HG03064 (cell line): ENCODE results near the gene CCNL2.
"Not testable (repeated sequence)": the region's sequence is repeated elsewhere in the genome, so short reads cannot be mapped to it uniquely, and the experiment has no call there.

Experiments
- ATAC-seq: cut with Tn5 transposase; IDR thresholded peaks from one replicate; pipeline ENCODE4 v1.9.1; 2021; ENCODE audit warnings: low read depth; ENCODE audit not compliant: unreplicated experiment

Gene CCNL2

GRCh38 chr1:1377540-1378205 lies 21.5 kb downstream of the CCNL2 start:
- ATAC-seq = no peak

DNA sequence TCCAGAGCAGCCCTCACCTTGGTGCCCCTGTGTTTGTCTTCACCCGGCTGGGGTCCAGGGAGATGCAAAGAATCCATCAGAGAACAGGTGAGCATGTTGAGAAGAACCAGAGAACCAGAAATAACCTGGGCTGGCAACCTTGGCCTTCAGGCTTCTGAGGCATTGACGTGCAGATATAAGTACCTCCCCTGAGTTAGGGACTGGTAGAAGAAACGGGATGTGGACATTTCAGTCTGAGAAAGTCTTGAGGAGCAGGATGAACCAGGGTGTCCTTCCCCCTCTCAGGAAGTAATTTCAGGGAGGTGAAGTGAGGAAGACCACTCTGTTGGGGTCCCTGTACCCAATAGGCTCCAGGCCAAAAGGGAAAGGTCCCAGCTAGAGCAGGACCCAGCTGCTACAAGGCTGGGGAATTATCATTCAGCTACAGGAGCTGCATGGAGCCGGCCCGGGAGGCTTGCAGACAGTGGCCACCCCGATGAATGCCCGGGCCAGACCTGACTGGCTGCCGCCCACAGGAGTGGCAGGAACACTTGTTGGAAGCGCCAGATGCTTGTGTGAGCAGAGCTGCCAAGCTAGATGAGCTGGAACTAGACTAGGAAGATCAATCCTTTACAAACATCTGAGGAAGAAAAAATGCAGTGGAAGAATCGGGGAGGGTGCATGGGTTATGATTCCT lies 22.4 kb downstream of the CCNL2 start:
- ATAC-seq = no peak

GRCh38 chr1:1374929-1375662 lies 24.0 kb downstream of the CCNL2 start, which contains the start of gene AURKAIP1:
AURKAIP1 (minus strand) TSS chr1:1375207; CDS start chr1:1374756, 451 bp downstream.
- ATAC-seq = peak; percentile 86

GRCh38 chr1:1374589-1374928 lies 24.6 kb downstream of the CCNL2 start:
- ATAC-seq = no peak

GRCh38 chr1:1373815-1374588 lies 25.1 kb downstream of the CCNL2 start:
- ATAC-seq = no peak

DNA sequence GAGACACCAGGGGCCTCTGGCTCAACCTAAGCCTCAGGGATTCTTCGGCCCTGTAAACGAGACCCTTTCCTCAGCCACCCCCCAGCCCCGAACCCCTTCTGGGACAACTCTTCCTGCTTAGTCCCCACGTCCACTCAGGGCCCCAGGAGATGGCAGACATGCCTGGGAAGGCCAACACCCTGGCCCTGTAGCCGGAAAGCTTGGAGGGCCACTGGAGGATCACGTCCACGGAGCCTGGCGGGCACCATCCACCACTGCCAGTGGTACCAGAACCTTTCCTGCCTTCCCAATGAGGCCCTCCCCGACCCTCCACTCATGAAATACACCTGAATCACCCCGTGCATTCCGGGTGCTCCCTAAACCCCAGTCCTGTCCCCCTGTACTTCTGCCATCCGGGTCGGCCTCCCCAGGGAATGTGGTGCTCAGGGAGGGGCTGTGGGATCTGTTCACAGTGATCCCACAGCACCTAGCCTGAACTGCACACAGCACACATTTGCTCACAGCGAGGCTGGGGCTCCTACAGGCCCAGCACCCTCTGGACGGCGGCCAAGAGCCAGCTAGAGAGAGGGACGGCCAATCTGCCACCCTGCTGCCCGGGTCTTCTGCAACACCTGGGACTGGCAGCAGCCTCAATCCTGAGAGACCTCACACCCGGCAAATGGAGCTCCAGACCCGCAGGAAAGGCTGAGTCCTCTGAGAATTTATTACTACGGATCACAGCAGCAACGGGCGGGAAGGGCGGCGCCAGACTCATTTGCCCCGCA lies 25.9 kb downstream of the CCNL2 start:
- no peak for ATAC-seq

- no peak for ATAC-seq
These were observed 27.1 kb downstream of the CCNL2 start for GRCh38 chr1:1371746-1372711.

- ATAC-seq = no peak
These were observed 27.8 kb downstream of the CCNL2 start for GRCh38 chr1:1371364-1371745.

GRCh38 chr1:1370771-1371300 lies 28.3 kb downstream of the CCNL2 start:
- ATAC-seq = no peak

- ATAC-seq = not testable (repeated sequence)
These were observed 29.0 kb downstream of the CCNL2 start for GRCh38 chr1:1370094-1370493.

DNA sequence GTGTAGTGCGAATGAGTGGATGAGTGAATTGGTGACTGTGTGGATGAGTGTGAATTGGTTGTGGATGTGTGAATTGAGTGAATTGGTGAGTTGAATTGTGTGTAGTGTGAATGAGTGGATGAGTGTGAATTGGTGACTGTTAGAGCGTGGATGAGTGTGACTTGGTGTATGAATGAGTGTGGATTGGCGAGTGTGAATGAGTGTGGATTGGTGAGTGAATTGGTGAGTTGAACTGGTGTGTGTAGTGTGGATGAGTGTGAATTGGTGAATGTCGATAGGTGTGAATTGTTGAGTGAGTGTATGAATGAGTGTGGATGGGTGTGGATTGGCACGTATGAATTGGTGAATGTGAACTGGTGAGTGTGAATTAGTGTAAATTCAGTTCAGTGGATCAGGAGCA lies 31.8 kb downstream of the CCNL2 start:
- no peak for ATAC-seq

DNA sequence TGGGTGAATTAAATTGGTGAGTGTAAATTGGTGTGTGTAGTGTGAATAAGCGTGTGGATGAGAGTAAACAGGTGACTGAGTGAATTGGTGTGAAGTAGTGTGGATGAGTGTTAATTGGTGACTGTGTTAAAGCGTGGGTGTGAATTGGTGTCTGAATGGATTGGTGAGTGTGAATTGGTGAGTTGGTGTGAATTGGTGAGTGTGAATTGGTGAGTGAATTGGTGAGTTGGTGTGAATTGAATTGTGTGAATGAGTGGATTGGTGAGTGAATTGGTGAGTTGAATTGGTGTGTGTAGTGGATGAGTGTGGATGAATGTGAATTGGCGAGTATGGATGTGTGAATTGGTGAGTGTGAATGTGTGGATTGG lies 32.5 kb downstream of the CCNL2 start:
- no peak for ATAC-seq

- ATAC-seq = no peak
These were observed 33.0 kb downstream of the CCNL2 start for GRCh38 chr1:1365875-1366698.

DNA sequence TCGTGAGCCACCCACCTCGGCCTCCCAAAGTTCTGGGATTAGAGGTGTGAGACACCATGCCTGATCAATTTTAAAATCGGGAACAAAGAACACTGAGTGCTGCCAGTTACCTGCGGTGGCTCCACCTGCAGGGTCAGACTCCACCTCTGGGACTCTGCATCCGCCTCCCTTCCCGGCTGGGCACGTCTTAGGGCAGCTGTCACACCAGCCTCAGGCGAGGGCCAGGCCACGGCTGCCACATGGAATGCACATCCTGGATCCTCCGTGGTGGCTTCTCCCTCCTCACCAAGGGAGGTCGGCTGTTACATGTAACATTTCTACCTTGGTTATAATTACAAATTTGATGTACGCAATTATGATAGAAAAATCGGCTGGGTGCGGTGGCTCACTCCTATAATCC lies 34.9 kb downstream of the CCNL2 start:
- ATAC-seq = no peak

GRCh38 chr1:1361982-1362423 lies 37.1 kb downstream of the CCNL2 start:
- no peak for ATAC-seq

- ATAC-seq = no peak
These were observed 37.7 kb downstream of the CCNL2 start for GRCh38 chr1:1361233-1361981.

- ATAC-seq = no peak
These were observed 38.5 kb downstream of the CCNL2 start for GRCh38 chr1:1360506-1361169.
